HG03097 (cell line): ENCODE measurements around the gene TBC1D9B.

Experiments used
- ATAC-seq: cut with Tn5 transposase; IDR thresholded peaks from one replicate; pipeline ENCODE4 v1.9.1; 2021; ENCODE audit not compliant: unreplicated experiment, low FRiP score

TBC1D9B gene

GRCh38 chr5:179907556-179908324 lies at the start of gene TBC1D9B:
TSS of gene TBC1D9B (minus strand) at chr5:179907897. CDS start at chr5:179907821, 76 bp downstream.
- peak; percentile 85 for ATAC-seq

DNA sequence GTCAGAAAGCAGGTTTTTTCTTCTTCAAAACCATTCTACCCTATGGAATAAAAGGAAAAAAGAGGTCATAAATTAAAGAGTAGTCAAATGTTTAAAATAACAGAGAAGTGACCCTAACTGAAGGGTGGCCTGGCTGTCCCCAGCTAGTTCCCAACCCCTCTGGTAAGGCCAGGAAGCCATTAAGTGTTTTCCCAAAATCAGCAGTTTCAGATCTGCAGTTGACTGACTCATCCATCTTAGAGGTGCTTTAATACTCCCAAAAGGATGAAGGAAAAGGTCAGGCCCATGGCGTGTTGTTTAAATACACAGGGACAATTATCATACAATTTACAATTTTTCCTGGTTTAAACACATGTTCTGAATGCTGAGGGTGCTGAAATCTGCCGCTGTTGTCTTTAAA lies 47.9 kb upstream of the TBC1D9B start:
- ATAC-seq, result no peak

DNA sequence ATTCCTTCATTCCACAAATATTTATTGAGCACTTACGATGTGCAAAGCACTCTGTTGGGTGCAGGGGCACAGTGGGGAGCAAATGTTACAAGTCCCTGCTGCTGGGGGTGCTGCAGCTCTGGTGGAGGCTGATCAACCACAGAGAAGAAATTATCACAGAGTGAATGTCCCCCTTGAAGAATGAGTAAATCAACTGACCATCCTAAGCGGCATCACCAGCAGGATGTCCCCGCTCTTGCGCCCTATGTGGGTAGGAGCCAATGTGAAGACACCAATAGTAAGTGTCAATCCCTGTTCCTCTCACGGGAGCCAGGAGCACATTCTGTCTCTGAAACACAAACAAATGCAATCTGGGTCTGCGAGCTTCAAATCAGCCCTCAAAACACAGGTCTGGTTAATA lies 47.4 kb upstream of the TBC1D9B start:
- ATAC-seq, result no peak

DNA sequence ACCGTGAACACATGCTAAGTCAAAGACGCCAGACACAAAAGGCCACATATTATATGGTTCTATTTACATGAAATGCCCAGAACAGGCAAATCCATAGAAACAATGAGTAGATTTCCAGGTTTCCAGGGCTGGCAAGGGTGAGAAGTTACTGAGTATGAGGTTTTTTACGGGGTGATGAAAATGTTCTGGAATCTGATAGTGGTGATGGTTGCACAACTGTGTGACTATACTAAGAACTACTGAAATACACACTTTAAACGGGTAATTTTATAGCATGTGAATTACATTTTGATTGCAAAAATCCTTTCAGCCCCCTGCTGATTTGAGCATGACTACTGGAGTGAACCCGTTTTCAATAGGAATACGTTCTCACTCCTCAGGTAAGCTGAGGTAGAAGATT lies 46.7 kb upstream of the TBC1D9B start:
- no peak for ATAC-seq

- ATAC-seq, result no peak
These were observed 46.3 kb upstream of the TBC1D9B start for GRCh38 chr5:179953987-179954386.

GRCh38 chr5:179936976-179937681 lies 29.4 kb upstream of the TBC1D9B start:
- ATAC-seq, result no peak

- ATAC-seq, result no peak
These were observed 23.2 kb upstream of the TBC1D9B start for GRCh38 chr5:179930788-179931473.

GRCh38 chr5:179927824-179928223 lies 20.1 kb upstream of the TBC1D9B start:
- ATAC-seq, result no peak

DNA sequence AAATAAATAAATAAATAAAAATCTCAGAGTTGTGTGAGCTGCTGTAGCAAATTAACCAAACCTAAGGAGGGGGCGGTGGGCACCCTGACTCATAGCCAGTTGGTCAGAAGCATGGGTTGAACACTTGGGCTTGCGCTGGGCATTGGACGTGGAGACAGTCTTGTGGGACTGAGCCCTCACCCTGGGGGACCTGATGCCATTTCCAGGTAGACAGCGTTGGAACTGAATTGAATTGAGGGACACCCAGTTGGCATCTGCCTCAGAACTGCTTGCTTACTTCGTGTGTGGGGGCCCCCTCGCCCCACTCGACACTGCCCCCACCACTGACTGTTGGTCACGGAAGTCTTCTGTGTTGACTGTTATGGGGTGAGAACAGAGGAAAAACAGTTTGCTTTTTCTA lies 19.0 kb upstream of the TBC1D9B start:
- ATAC-seq, result no peak

- no peak for ATAC-seq
These were observed 15.7 kb upstream of the TBC1D9B start for GRCh38 chr5:179923436-179923835.

DNA sequence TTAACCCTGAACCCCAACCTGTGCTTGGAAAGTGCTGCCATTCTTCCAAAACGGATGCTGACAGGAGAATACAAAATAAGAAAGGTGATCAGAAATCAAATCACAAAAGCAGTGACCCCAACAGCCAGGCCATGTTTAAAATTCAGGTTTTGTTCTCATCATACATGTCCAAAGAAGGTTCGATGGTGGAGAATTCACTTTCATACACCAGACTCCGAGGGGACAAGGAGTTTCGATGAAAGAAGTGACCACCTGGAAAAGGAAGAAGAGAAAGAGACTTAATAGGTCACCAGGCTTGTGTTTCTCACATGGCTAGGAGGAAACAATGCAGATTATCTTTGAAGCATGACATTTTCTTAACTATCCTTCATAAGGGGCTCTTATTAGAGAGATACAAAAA lies 12.5 kb upstream of the TBC1D9B start:
- no peak for ATAC-seq

DNA sequence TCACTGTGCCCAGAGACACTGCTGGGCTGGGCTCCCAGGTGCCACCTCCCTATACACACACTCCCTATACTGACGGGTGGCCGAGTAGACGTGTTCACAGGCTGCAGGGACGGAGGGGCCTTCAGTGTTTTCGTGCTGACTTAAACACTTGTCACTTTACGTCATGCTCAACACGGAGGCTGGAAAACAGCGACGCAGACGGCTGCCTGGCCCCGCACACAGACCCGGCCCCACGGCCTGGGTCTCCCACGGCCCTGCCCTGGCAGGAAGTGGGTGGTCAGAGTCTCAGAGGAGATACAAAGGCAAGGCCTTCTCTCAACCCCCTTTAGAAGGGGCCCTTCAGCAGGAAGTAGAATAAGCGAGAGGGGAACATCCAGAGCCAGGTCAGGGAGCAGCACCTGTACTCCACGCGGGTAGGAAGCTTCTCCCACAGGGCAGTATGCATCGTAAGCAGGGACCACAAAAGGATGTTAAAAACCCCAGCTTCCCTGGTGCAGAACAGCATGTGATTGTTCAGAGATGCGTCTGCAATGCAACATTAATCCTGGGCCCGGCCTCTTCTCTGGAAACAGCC lies 11.9 kb upstream of the TBC1D9B start:
- no peak for ATAC-seq

GRCh38 chr5:179918742-179919486 lies 11.2 kb upstream of the TBC1D9B start:
- ATAC-seq, result no peak

GRCh38 chr5:179916523-179916922 lies 8.8 kb upstream of the TBC1D9B start:
- ATAC-seq, result no peak

GRCh38 chr5:179915406-179915935 lies 7.8 kb upstream of the TBC1D9B start:
- no peak for ATAC-seq

GRCh38 chr5:179914032-179914755 lies 6.5 kb upstream of the TBC1D9B start:
- ATAC-seq, result no peak

DNA sequence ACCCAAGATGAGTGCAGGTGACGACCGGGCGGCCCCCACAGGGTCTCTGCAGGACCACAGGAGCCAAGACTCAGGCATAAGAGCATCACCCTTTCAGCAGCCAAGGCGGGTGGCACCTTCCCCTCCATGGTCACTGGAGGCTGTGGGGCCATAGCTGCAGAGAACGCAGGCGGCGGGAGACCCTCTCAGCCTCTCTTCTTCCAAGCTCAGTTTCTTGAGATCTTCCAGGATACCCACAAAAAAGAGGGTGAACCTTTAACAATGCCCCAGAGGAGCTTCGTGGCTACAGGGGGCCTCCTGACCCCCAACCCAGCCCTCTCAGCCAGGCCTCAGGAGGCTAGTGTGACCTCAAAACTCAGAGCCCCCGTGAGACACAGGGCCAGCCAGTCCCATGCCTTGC lies 5.8 kb upstream of the TBC1D9B start:
- no peak for ATAC-seq

DNA sequence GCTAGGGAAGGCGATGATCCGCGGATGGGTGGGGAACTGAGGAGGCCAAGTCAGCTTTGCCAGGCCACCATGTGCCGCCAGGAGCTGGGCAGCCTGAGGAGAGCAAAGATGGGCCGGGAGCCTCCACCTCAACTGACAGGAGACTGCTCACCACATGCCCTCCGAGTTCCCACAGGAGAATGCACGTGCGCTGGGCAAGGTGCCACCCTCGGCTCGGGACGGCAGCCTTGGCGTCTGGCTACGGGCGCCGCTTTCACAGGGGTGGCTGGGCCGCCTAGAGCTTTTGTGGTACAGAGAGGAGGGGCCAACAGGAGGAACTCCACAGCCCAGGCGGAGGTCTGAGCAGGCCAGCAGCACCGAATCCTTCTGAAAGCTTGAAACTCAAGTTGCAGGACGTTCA lies 5.3 kb upstream of the TBC1D9B start:
- ATAC-seq, result no peak

GRCh38 chr5:179912386-179912785 lies 4.7 kb upstream of the TBC1D9B start:
- ATAC-seq, result no peak

GRCh38 chr5:179909224-179909623 lies 1.5 kb upstream of the TBC1D9B start:
- no peak for ATAC-seq
